Activated CD4-positive, alpha-beta memory T cell treated with anti-CD3 and anti-CD28 coated beads for 36 hours (primary cell): ENCODE data around the gene BTAF1. TPM values are rescaled to one million over a fixed set of nuclear protein-coding genes. Genes with fewer than 3 reads are reported as not detected.

Experiments used
- CTCF ChIA-PET: fragments of 350-600 bp; sonication (Branson Sonifier 250); formaldehyde crosslinking; loops from one replicate; lab custom pipeline; 2021; ENCODE audit warnings: antibody characterized with exemption, inconsistent platforms; lab: Charles Lee
- POLR2A ChIA-PET: fragments of 350-600 bp; sonication (Branson Sonifier 250); formaldehyde crosslinking; loops from one replicate; lab custom pipeline; 2021; ENCODE audit warnings: antibody characterized with exemption; lab: Charles Lee
- DNase-seq: peaks from one replicate; pipeline ENCODE4 v3.0.0-alpha.2; 2020
- H3K27ac Mint-ChIP-seq: one replicate; pipeline ENCODE4 v1.8.0; 2021; ENCODE audit warnings: mixed read lengths
- H3K27me3 Mint-ChIP-seq: one replicate; pipeline ENCODE4 v1.8.0; 2021; ENCODE audit warnings: mixed read lengths
- H3K36me3 Mint-ChIP-seq: one replicate; pipeline ENCODE4 v1.8.0; 2021; ENCODE audit warnings: mixed read lengths
- H3K4me1 Mint-ChIP-seq: one replicate; pipeline ENCODE4 v1.8.0; 2021; ENCODE audit warnings: low read depth, mixed read lengths
- H3K4me3 Mint-ChIP-seq: one replicate; pipeline ENCODE4 v1.8.0; 2021; ENCODE audit warnings: mild to moderate bottlenecking, mixed read lengths
- H3K9me3 Mint-ChIP-seq: one replicate; pipeline ENCODE4 v1.8.0; 2021; ENCODE audit warnings: mixed read lengths
- intact Hi-C: fragments of 100-400 bp; cut with micrococcal nuclease; formaldehyde crosslinking; loops from one replicate; pipeline ENCODE4 v1.15.1; 2023
- total RNA-seq, 2 experiments: library from RNA; stranded (reverse); gene quantifications; one replicate each; pipeline ENCODE4 v1.2.3, GENCODE V29; 2021

Gene BTAF1
- total RNA-seq: 10 to 100 TPM; 49.9 to 50.7 TPM

DNA sequence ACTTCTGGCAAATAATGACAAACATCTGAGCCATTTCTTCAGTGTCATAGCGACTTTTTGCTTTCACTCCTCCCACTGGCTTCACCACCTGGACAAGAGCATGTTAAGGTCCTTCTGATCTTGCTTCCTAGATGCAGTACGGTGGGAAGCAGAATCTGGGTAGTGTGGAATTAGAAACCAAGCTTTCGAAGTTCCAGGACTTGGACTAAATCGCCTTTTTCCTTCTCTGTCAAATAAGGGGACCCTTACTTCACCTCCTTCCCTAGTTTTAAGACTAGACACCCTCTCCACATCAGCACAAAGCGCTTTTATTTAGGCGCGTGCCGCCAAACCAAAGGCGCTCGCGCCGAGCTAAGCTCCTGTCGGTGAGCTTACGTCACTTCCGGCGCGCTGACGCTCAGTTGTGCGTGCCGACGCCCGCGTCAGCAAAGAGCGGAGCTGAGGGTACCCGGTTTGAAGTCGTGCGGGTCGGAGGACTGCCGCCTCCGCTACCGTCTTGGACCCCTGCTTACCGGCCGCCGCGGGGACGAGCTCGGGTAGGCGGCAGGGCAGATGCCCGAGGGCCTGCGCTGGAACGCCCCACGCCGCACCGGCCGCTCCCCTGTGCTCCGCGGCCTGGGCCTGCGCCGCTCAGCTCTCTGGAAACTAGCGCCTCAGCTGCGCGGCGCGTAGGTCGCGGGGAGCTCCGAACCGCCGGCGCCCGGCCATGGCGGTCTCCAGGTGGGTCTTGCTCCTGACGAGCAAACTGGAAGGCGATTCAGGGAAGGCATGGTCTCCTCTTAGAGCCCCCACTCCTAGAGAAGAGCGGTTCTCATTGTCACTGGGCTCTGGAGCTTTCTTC lies at the start of gene BTAF1:
BTAF1 (plus strand) TSS at position 400 of the 841 bp plus-strand sequence; CDS start at position 707, 307 bp downstream.
- Mint-ChIP-seq H3K36me3 (peaks cover 15% of the 10 kb centered on the region), H3K27ac (peak within 1 kb of the TSS; percentile 97), H3K4me1 (peaks cover 37% of the 10 kb centered on the region), H3K27me3 (peaks cover 1% of the 10 kb centered on the region), H3K9me3 (peaks cover 2% of the 10 kb centered on the region), H3K4me3 (peak within 1 kb of the TSS; percentile 88)
- CTCF ChIA-PET: interaction anchor here (0.7 to 2.3 kb wide), 9 partner anchors 10 to 369 kb away, joined by 3 to 33 read pairs (median 4); partner anchors contain the start of genes CPEB3, FGFBP3 and TNKS2
- POLR2A ChIA-PET: interaction anchor here (0.6 to 1.9 kb wide), 16 partner anchors 9 to 1052 kb away, joined by 3 to 24 read pairs (median 4); partner anchors contain the start of genes FGFBP3, RPP30 and TNKS2
- DNase-seq: peak; percentile 94
- intact Hi-C loops: loop anchor here (1.0 to 5.0 kb wide), 6 partner anchors 15 to 1051 kb away; partner anchors contain the start of genes CPEB3, HECTD2, MARCHF5 and RPP30

DNA sequence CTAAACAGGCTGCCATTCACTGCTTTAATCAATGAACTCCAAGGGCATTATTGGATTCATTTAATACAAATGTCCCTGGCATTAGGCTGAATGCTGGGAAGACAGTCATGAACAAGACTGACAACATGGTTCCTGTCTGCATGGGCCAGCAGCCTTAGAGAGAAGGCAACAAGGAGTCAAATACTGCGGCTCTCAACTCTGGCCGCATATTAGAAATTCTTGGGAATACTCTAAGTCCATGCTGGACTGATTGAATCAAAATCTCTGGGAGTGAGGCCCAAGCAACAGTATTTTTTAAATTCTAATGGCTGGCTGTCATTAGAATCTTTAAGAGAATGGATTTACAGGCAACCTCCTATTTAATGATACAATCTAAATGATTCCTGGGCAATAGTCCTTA lies 48.4 kb upstream of the BTAF1 start:
- H3K36me3 Mint-ChIP-seq: no peaks in the 10 kb centered on the region
- DNase-seq: no peak

DNA sequence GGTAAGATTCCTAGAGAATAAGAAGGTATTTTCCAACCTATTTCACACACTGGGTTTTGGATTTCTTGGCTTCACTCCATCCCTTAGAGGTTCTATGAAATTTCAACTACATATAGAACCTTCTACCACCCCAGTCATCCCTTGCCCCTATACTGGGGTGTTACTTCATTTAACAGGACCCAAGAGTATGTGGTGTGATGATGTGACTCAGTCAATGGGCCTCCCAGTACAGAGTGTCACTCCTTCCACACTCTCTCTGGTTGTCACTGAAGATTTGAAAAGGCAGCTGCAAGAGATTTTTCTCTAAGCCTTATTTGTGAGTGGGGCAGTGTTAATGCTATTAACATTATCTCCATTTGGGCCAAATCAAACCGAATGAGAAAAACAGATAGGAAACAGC lies 47.8 kb upstream of the BTAF1 start:
- ChIA-PET POLR2A (no interaction called here), CTCF (no interaction called here)
- no peaks in the 10 kb centered on the region for H3K4me1 Mint-ChIP-seq
- no peaks in the 10 kb centered on the region for H3K9me3 Mint-ChIP-seq
- H3K4me3 Mint-ChIP-seq: no peak overlapping the region
- intact Hi-C loops: no loop called here
- no peak overlapping the region for H3K27ac Mint-ChIP-seq
- no peaks in the 10 kb centered on the region for H3K27me3 Mint-ChIP-seq
- DNase-seq: no peak
- H3K36me3 Mint-ChIP-seq: no peaks in the 10 kb centered on the region

More for the DNA sequence above, 48.4 kb upstream of the BTAF1 start:
- no peak overlapping the region for H3K27ac Mint-ChIP-seq
- no peak overlapping the region for H3K4me3 Mint-ChIP-seq
- intact Hi-C loops: no loop called here
- H3K4me1 Mint-ChIP-seq: no peaks in the 10 kb centered on the region
- POLR2A ChIA-PET: no interaction called here
- no peaks in the 10 kb centered on the region for H3K9me3 Mint-ChIP-seq
- CTCF ChIA-PET: no interaction called here
- no peaks in the 10 kb centered on the region for H3K27me3 Mint-ChIP-seq

DNA sequence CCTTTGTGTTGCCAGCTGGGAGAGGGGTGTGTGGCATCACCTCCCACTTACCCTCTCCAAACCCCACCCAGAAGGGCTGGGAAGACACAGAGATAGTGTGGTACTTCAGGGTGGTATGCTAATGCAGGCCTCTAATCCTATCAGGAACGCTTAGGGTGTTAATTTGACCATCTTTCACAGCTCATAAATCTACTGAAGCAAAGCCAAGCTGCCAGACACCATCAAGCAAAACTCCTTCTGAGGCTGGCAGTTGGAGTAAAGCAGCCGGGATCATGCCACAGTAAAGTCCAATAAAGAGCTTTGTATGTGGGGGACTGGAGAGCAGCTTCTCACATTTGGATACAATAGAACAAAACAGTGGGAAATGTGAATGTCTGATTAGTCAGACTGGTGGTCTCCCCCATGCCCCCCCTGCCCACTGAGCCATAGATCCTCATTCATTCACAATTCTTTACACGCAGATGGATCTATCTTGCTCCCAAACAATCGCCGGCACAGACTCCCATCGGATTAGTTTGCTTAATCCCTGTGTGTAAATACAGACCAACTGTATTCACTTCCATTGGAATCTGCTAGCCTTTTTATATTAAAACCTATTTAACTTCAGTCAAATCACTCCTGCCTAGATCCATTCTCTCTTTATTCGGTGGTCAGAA lies 43.9 kb upstream of the BTAF1 start:
- Mint-ChIP-seq H3K9me3 (peaks cover 6% of the 10 kb centered on the region), H3K27me3 (no peaks in the 10 kb centered on the region), H3K27ac (no peak overlapping the region), H3K36me3 (no peaks in the 10 kb centered on the region), H3K4me3 (no peak overlapping the region), H3K4me1 (no peaks in the 10 kb centered on the region)
- ChIA-PET POLR2A (no interaction called here), CTCF (no interaction called here)
- no peak for DNase-seq
- intact Hi-C loops: no loop called here

DNA sequence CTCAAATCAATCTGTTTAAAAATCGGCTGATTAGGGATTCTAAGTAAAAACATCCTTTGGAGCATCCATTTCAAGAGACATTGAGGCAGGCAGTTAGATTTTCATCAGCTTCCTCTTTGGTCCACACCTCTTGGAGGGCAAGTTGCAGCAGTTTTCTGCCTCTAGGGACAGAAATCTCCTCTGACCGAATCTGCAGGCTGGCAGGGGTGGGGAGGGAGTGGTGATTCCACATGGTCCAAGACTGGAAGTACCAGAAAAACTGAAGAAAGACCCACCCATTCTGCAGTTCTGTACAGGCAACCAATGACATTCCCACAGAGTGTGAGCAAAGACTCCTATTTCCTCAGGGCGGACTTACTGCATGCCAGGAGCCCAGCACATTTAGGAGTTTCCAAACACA lies 43.3 kb upstream of the BTAF1 start:
- Mint-ChIP-seq H3K9me3 (peaks cover 6% of the 10 kb centered on the region), H3K4me1 (no peaks in the 10 kb centered on the region), H3K4me3 (no peak overlapping the region), H3K27ac (no peak overlapping the region), H3K27me3 (no peaks in the 10 kb centered on the region), H3K36me3 (no peaks in the 10 kb centered on the region)
- CTCF ChIA-PET: interaction anchor here (0.7 to 1.2 kb wide), 2 partner anchors 13 to 245 kb away, joined by 3 to 5 read pairs; no protein-coding TSS in a partner anchor
- POLR2A ChIA-PET: no interaction called here
- no peak for DNase-seq
- intact Hi-C loops: no loop called here

DNA sequence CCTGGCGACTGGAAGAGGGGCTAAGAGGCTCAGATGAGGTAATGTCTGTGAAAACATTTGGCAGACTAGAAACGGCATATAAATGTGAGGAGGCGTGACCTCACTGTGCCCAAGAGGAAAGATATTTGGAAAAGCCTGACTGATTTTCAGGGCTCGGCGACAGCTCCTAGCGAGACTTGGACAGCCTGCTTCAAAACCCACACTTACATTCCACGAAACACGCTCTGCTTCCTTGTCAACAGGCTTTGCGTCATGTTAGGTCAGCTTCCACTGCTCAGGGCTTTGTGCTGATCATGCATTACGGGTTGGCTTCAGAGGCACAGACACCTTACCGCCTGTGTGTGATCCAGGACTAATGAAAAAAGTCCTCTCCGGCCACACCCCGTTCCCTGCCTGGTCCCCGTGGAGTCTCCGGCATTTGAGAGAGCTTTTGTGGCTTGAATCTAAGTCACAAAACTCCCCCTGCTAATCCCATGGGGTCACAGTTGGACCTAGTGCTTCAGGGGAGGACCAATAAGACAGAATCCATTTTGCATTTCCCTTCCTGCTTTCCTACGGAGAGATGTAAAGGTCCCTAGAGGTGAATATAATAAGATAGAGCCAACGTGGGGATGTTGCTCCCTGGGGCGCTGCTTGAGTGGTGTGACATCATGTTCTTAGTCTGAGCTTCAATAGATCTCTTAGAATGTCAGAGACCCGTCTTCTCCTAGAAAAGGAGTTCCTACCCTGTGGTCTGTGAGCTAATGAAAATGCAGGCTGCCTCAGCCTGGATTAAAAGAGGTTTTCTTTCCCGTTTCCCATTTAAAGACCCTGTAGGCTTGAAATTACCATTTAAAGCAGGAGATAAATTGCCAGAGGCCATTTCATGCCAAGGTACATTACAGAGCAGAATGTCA lies 39.8 kb upstream of the BTAF1 start:
- H3K4me1 Mint-ChIP-seq: peaks cover 8% of the 10 kb centered on the region
- no peak for DNase-seq
- POLR2A ChIA-PET: no interaction called here

DNA sequence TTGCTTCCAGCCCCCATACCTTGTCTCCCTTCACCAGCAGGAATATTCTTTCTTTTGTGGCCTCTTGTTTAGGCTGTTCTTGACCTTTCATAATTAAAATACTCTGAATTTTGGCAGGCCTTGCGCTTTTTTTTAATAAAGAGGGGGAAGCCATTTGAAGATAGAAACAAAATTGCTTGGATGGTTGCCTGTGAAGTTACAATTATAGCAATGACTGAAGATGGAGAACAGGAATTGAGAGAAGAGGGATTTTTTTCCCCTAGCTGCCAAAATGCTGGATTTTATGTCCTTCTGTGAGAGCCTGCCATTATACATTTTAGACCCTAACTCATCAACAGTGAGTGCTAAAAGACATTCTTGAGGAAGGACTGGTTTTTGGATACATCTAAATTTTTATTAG lies 39.0 kb upstream of the BTAF1 start:
- ChIA-PET CTCF (no interaction called here), POLR2A (no interaction called here)
- no peak overlapping the region for H3K4me3 Mint-ChIP-seq
- H3K27ac Mint-ChIP-seq: no peak overlapping the region
- no peaks in the 10 kb centered on the region for H3K36me3 Mint-ChIP-seq
- peaks cover 8% of the 10 kb centered on the region for H3K4me1 Mint-ChIP-seq
- no peak for DNase-seq
- intact Hi-C loops: no loop called here
- peaks cover 6% of the 10 kb centered on the region for H3K9me3 Mint-ChIP-seq
- H3K27me3 Mint-ChIP-seq: peaks cover 3% of the 10 kb centered on the region

More for the DNA sequence above, 39.8 kb upstream of the BTAF1 start:
- intact Hi-C loops: no loop called here
- H3K27ac Mint-ChIP-seq: no peak overlapping the region
- CTCF ChIA-PET: no interaction called here
- no peak overlapping the region for H3K4me3 Mint-ChIP-seq
- peaks cover 6% of the 10 kb centered on the region for H3K9me3 Mint-ChIP-seq
- peaks cover 2% of the 10 kb centered on the region for H3K27me3 Mint-ChIP-seq
- no peaks in the 10 kb centered on the region for H3K36me3 Mint-ChIP-seq

DNA sequence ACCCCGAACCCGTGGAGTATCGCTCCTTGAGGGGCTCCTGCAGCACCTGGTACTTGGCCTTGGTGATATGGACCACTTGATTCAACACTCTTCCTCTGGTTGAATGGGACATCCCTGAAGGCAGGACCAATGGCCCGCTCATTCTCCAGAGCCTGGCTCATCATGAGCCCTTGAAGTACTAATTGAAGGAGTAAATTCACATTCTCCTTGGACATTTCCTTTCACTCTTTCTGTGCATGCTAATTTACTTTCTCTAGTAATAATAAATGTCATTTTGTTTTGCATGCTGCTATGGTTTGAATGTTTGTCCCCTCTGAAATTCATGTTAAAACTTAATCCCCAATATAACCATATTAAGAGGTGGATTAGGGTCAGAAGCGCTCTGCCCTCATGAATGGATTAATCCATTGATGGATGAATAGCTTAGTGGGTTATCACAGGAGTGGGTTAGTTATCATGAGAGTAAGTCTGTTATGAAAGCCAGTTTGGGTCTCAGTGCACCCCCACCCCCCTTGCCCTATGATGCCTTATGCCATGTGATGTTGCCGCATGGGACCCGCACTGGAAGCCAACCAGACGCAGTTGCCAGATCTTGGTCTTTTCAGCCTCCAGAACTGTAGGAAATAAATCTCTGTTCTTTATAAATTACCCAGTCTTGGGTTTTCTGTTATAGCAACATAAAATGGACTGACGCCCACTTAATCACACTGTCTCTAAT lies 38.0 kb upstream of the BTAF1 start:
- no peak for DNase-seq
- Mint-ChIP-seq H3K36me3 (no peaks in the 10 kb centered on the region), H3K27ac (no peak overlapping the region), H3K4me1 (peaks cover 8% of the 10 kb centered on the region), H3K9me3 (peaks cover 6% of the 10 kb centered on the region), H3K27me3 (peaks cover 3% of the 10 kb centered on the region), H3K4me3 (no peak overlapping the region)
- intact Hi-C loops: no loop called here
- ChIA-PET CTCF (no interaction called here), POLR2A (no interaction called here)

DNA sequence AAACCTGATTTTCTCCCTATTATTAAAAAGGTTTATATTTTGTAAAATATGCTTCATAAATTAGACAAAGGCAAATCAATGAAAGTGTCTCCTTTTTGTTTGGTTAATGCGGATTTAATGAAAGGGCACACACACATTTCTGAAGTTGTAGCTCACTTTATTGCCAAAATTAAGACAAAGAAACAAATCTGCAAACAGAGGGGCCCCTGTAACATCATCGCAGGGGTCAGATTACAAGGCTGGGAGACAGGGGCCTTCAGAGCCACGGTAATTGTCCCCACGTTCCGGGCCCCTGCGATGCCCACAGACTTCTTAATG lies 36.7 kb upstream of the BTAF1 start:
- H3K4me1 Mint-ChIP-seq: peaks cover 8% of the 10 kb centered on the region
- no peaks in the 10 kb centered on the region for H3K9me3 Mint-ChIP-seq
- CTCF ChIA-PET: interaction anchor here (0.8 to 1.4 kb wide), 2 partner anchors 17 to 129 kb away, joined by 3 to 7 read pairs; no protein-coding TSS in a partner anchor
- H3K4me3 Mint-ChIP-seq: peak overlapping the region; percentile 72
- H3K27me3 Mint-ChIP-seq: peaks cover 3% of the 10 kb centered on the region
- H3K27ac Mint-ChIP-seq: no peak overlapping the region
- H3K36me3 Mint-ChIP-seq: no peaks in the 10 kb centered on the region
- POLR2A ChIA-PET: interaction anchor here (0.9 kb wide), 1 partner anchor 22 kb away, joined by 3 read pairs; the partner anchor contains the start of gene FGFBP3
- intact Hi-C loops: no loop called here
- no peak for DNase-seq

DNA sequence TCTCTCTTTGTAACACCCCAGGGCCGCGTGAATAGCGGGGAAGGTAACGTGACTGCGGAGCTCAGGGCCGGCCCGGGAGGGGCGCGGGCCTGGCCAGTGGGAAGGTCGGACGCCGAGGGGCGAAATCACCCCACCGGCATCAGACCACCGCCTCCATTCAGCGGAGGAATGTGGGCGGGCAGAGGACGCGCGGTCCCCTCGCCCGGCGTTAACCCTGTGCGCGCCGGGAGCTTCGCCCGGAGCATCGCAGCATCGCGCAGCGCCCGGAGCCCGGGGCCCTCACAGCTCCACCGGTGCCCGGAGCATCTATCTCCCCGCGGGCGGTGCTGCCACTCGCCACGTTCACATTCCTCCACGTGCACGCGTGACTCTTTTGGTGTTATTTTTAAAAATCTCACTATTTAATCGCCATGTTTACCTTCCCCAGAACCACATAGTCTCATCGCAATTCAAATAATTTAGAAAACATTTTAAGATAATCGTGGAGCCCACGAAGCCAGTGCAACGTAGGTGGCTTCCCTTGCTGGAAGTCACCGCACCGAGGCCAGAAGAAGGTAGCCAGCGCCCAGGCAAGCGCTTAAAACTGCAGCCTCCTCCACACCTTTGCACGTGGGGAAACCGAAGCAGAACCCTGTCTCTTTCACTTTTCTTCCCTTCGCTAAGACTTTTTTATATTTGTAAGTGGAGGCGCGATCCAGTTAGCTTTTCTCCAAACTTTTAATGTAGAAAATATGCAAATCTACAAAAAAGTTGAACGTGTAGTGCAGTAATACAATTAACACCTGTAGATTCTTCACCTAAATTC lies 36.1 kb upstream of the BTAF1 start:
- H3K27me3 Mint-ChIP-seq: peaks cover 3% of the 10 kb centered on the region
- ChIA-PET CTCF (interaction anchor here (0.5 to 1.4 kb wide), 3 partner anchors 18 to 733 kb away, joined by 3 to 7 read pairs (median 3); no protein-coding TSS in a partner anchor), POLR2A (interaction anchor here (0.9 kb wide), 1 partner anchor 21 kb away, joined by 3 read pairs; the partner anchor contains the start of gene FGFBP3)
- intact Hi-C loops: no loop called here
- DNase-seq: peak; percentile 34
- peaks cover 8% of the 10 kb centered on the region for H3K4me1 Mint-ChIP-seq
- H3K4me3 Mint-ChIP-seq: peak overlapping the region; percentile 72
- H3K36me3 Mint-ChIP-seq: no peaks in the 10 kb centered on the region
- no peaks in the 10 kb centered on the region for H3K9me3 Mint-ChIP-seq
- no peak overlapping the region for H3K27ac Mint-ChIP-seq
